Loucy (cell line): ENCODE data around the gene AARS2.

Experiments
- H2AFZ ChIP-seq: fragments of 200-600 bp; sonication (generic); 2 replicates; pipeline ENCODE4 v1.6.0; 2016; ENCODE audit warnings: antibody characterized with exemption, mild to moderate bottlenecking, low read length, moderate library complexity
- H3F3A ChIP-seq: fragments of 200-600 bp; 2 replicates; pipeline ENCODE4 v1.6.0; 2016; ENCODE audit warnings: antibody characterized with exemption, low read depth, mild to moderate bottlenecking
- H3K27me3 ChIP-seq: fragments of 200-600 bp; sonication (generic); 2 replicates; pipeline ENCODE4 v1.6.1; 2014; ENCODE audit warnings: low read length, mild to moderate bottlenecking; ENCODE audit not compliant: insufficient read depth, poor library complexity, severe bottlenecking
- H3K36me3 ChIP-seq: fragments of 200-600 bp; sonication (generic); 2 replicates; pipeline ENCODE4 v1.6.1; 2016; ENCODE audit warnings: low read length; ENCODE audit not compliant: insufficient read depth
- H3K4me1 ChIP-seq: fragments of 200-600 bp; sonication (generic); 2 replicates; pipeline ENCODE4 v1.5.1; 2014; ENCODE audit warnings: low read length, mild to moderate bottlenecking; ENCODE audit not compliant: insufficient read depth, poor library complexity, severe bottlenecking
- H3K4me2 ChIP-seq: fragments of 200-600 bp; sonication (generic); 2 replicates; pipeline ENCODE4 v1.6.0; 2014; ENCODE audit warnings: antibody characterized with exemption, low read length, low read depth, mild to moderate bottlenecking; ENCODE audit not compliant: poor library complexity, severe bottlenecking
- H3K4me3 ChIP-seq: fragments of 200-600 bp; sonication (generic); 2 replicates; pipeline ENCODE4 v1.5.1; 2014; ENCODE audit warnings: low read length, mild to moderate bottlenecking, mixed read lengths; ENCODE audit not compliant: poor library complexity, severe bottlenecking
- H3K79me2 ChIP-seq: fragments of 200-600 bp; sonication (generic); 2 replicates; pipeline ENCODE4 v1.6.1; 2014; ENCODE audit warnings: low read length; ENCODE audit not compliant: insufficient read depth
- H3K9ac ChIP-seq: fragments of 200-600 bp; sonication (generic); 2 replicates; pipeline ENCODE4 v1.6.0; 2014; ENCODE audit warnings: mild to moderate bottlenecking, low read depth, low read length, moderate library complexity; ENCODE audit not compliant: poor library complexity, severe bottlenecking
- H3K9me2 ChIP-seq: fragments of 200-600 bp; sonication (generic); replicated peaks from 2 replicates; pipeline ENCODE4 v1.6.1; 2016; ENCODE audit warnings: low read depth, low read length, mixed read lengths
- H3K9me3 ChIP-seq: fragments of 200-600 bp; sonication (generic); 2 replicates; pipeline ENCODE4 v1.6.1; 2014; ENCODE audit warnings: mild to moderate bottlenecking, antibody characterized with exemption, low read length, low read depth; ENCODE audit not compliant: insufficient read depth
- H4K20me1 ChIP-seq: fragments of 200-600 bp; sonication (generic); 2 replicates; pipeline ENCODE4 v1.6.0; 2014; ENCODE audit warnings: antibody characterized with exemption, low read length, mild to moderate bottlenecking; ENCODE audit not compliant: insufficient read depth, poor library complexity, severe bottlenecking
- CTCF ChIP-seq: fragments of 200-600 bp; sonication (generic); conservative IDR thresholded peaks from 2 replicates; pipeline ENCODE4 v1.5.1; 2014; ENCODE audit warnings: mild to moderate bottlenecking, antibody characterized with exemption, low read length
- EZH2phosphoT487 ChIP-seq: fragments of 200-600 bp; IDR thresholded peaks from 2 replicates; pipeline ENCODE4 v1.6.1; 2018; ENCODE audit warnings: antibody characterized with exemption, mild to moderate bottlenecking, moderate library complexity, borderline replicate concordance

AARS2 gene

GRCh38 chr6:44335631-44336030 is 22.5 kb upstream of the AARS2 start:
- H2AFZ ChIP-seq: peak overlapping the region; percentile 68

GRCh38 chr6:44333942-44334341 is 20.8 kb upstream of the AARS2 start:
- H3K9me3 ChIP-seq: no peaks in the 10 kb centered on the region
- H3K9me2 ChIP-seq: no peaks in the 10 kb centered on the region
- no peak overlapping the region for H3K4me2 ChIP-seq
- H3K4me3 ChIP-seq: no peak overlapping the region
- H3K36me3 ChIP-seq: no peaks in the 10 kb centered on the region
- H2AFZ ChIP-seq: no peak overlapping the region
- no peaks in the 10 kb centered on the region for H3F3A ChIP-seq
- H3K27me3 ChIP-seq: no peaks in the 10 kb centered on the region
- H4K20me1 ChIP-seq: no peaks in the 10 kb centered on the region
- no peaks in the 10 kb centered on the region for H3K4me1 ChIP-seq
- H3K9ac ChIP-seq: no peak overlapping the region
- no peak for TF ChIP-seq CTCF
- no peak for TF ChIP-seq EZH2phosphoT487
- H3K79me2 ChIP-seq: no peaks in the 10 kb centered on the region

More at GRCh38 chr6:44335631-44336030, 22.5 kb upstream of the AARS2 start:
- no peaks in the 10 kb centered on the region for H3K9me2 ChIP-seq
- H3K9ac ChIP-seq: no peak overlapping the region
- no peaks in the 10 kb centered on the region for H3K36me3 ChIP-seq
- no peaks in the 10 kb centered on the region for H3K79me2 ChIP-seq
- H3F3A ChIP-seq: no peaks in the 10 kb centered on the region
- H3K27me3 ChIP-seq: no peaks in the 10 kb centered on the region
- TF ChIP-seq CTCF: no peak
- no peak for TF ChIP-seq EZH2phosphoT487
- H3K4me3 ChIP-seq: no peak overlapping the region
- no peaks in the 10 kb centered on the region for H3K4me1 ChIP-seq
- H4K20me1 ChIP-seq: no peaks in the 10 kb centered on the region
- no peak overlapping the region for H3K4me2 ChIP-seq
- H3K9me3 ChIP-seq: no peaks in the 10 kb centered on the region

GRCh38 chr6:44333273-44333919 is 20.2 kb upstream of the AARS2 start:
- Histone ChIP-seq H3K4me1 (no peaks in the 10 kb centered on the region), H3K27me3 (no peaks in the 10 kb centered on the region), H4K20me1 (no peaks in the 10 kb centered on the region), H3K9me2 (no peaks in the 10 kb centered on the region), H3K9me3 (no peaks in the 10 kb centered on the region), H3K9ac (no peak overlapping the region), H3K79me2 (no peaks in the 10 kb centered on the region), H3K36me3 (no peaks in the 10 kb centered on the region), H3F3A (no peaks in the 10 kb centered on the region), H3K4me2 (no peak overlapping the region), H2AFZ (no peak overlapping the region), H3K4me3 (no peak overlapping the region)
- TF ChIP-seq CTCF (no peak), EZH2phosphoT487 (no peak)
